Measurements from ENCODE around the gene STK10. TPM values are rescaled to one million over a fixed set of nuclear protein-coding genes. Genes with fewer than 3 reads are reported as not detected.

Gene STK10
- total RNA-seq, 2 donors from 2014 or later = 403 to 408 TPM

GRCh38 chr5:172114875-172115422 is 73.1 kb downstream of the STK10 start:
- H3K9me3 ChIP-seq (ENCODE audit: control insufficient read depth, low read length, poor library complexity, severe bottlenecking) = no peaks in the 10 kb centered on the region
- no peaks in the 10 kb centered on the region for H3K27me3 Mint-ChIP-seq
- H3K27ac Mint-ChIP-seq = peak overlapping the region; percentile 97
- peaks cover 8% of the 10 kb centered on the region for H3K36me3 Mint-ChIP-seq (ENCODE audit: low read depth)
- peaks cover 57% of the 10 kb centered on the region for H3K4me1 Mint-ChIP-seq
- peak overlapping the region; percentile 81 for H3K4me3 Mint-ChIP-seq
- DNase-seq = peak; percentile 42 to 50 (median 48)
- ATAC-seq = peak; percentile 56

GRCh38 chr5:172113036-172113435 is 75.0 kb downstream of the STK10 start:
- H3K36me3 Mint-ChIP-seq (ENCODE audit: low read depth) = peaks cover 4% of the 10 kb centered on the region
- peaks cover 52% of the 10 kb centered on the region for H3K4me1 Mint-ChIP-seq
- H3K27me3 Mint-ChIP-seq = no peaks in the 10 kb centered on the region
- ATAC-seq = peak; percentile 67
- peak overlapping the region; percentile 89 for H3K4me3 Mint-ChIP-seq
- H3K27ac Mint-ChIP-seq = peak overlapping the region; percentile 97
- no peaks in the 10 kb centered on the region for H3K9me3 ChIP-seq (ENCODE audit: control insufficient read depth, low read length, poor library complexity, severe bottlenecking)
- peak; percentile 26 to 57 (median 51) for DNase-seq

GRCh38 chr5:172111852-172112225 is 76.2 kb downstream of the STK10 start:
- no peak for ATAC-seq
- no peaks in the 10 kb centered on the region for H3K27me3 Mint-ChIP-seq
- peaks cover 52% of the 10 kb centered on the region for H3K4me1 Mint-ChIP-seq
- DNase-seq = no peak
- H3K4me3 Mint-ChIP-seq = peak overlapping the region; percentile 83
- peak overlapping the region; percentile 97 for H3K27ac Mint-ChIP-seq
- peaks cover 4% of the 10 kb centered on the region for H3K36me3 Mint-ChIP-seq (ENCODE audit: low read depth)
- H3K9me3 ChIP-seq (ENCODE audit: control insufficient read depth, low read length, poor library complexity, severe bottlenecking) = no peaks in the 10 kb centered on the region

- H3K4me3 Mint-ChIP-seq = peak overlapping the region; percentile 83
- H3K4me1 Mint-ChIP-seq = peaks cover 50% of the 10 kb centered on the region
- ATAC-seq (peak; percentile 80), DNase-seq (peak; percentile 44 to 66 (median 62))
- H3K9me3 ChIP-seq (ENCODE audit: control insufficient read depth, low read length, poor library complexity, severe bottlenecking) = no peaks in the 10 kb centered on the region
- no peaks in the 10 kb centered on the region for H3K27me3 Mint-ChIP-seq
- peak overlapping the region; percentile 97 for H3K27ac Mint-ChIP-seq
- H3K36me3 Mint-ChIP-seq (ENCODE audit: low read depth) = peaks cover 4% of the 10 kb centered on the region
Observed at GRCh38 chr5:172110921-172111851, 76.8 kb downstream of the STK10 start.

- peaks cover 4% of the 10 kb centered on the region for H3K36me3 Mint-ChIP-seq (ENCODE audit: low read depth)
- H3K4me1 Mint-ChIP-seq = peaks cover 44% of the 10 kb centered on the region
Observed at GRCh38 chr5:172110260-172110815, 77.7 kb downstream of the STK10 start.

GRCh38 chr5:172109749-172110148 is 78.3 kb downstream of the STK10 start:
- Mint-ChIP-seq H3K27me3 (no peaks in the 10 kb centered on the region), H3K4me3 (peak overlapping the region; percentile 80), H3K4me1 (peaks cover 39% of the 10 kb centered on the region), H3K36me3 (ENCODE audit: low read depth) (peaks cover 1% of the 10 kb centered on the region), H3K27ac (peak overlapping the region; percentile 97)
- H3K9me3 ChIP-seq (ENCODE audit: control insufficient read depth, low read length, poor library complexity, severe bottlenecking) = no peaks in the 10 kb centered on the region
- ATAC-seq (no peak), DNase-seq (no peak)

More at GRCh38 chr5:172110260-172110815, 77.7 kb downstream of the STK10 start:
- ATAC-seq = no peak
- peak overlapping the region; percentile 97 for H3K27ac Mint-ChIP-seq
- DNase-seq = no peak
- no peaks in the 10 kb centered on the region for H3K9me3 ChIP-seq (ENCODE audit: control insufficient read depth, low read length, poor library complexity, severe bottlenecking)
- H3K4me3 Mint-ChIP-seq = peak overlapping the region; percentile 31
- H3K27me3 Mint-ChIP-seq = no peaks in the 10 kb centered on the region

- peaks cover 25% of the 10 kb centered on the region for H3K4me1 Mint-ChIP-seq
- no peaks in the 10 kb centered on the region for H3K9me3 ChIP-seq (ENCODE audit: control insufficient read depth, low read length, poor library complexity, severe bottlenecking)
- H3K27me3 Mint-ChIP-seq = no peaks in the 10 kb centered on the region
- no peak for ATAC-seq
- H3K4me3 Mint-ChIP-seq = no peak overlapping the region
- DNase-seq = no peak
- peak overlapping the region; percentile 67 for H3K27ac Mint-ChIP-seq
- no peaks in the 10 kb centered on the region for H3K36me3 Mint-ChIP-seq (ENCODE audit: low read depth)
Observed at GRCh38 chr5:172107571-172107970, 80.5 kb downstream of the STK10 start.

GRCh38 chr5:172106511-172107356 is 81.3 kb downstream of the STK10 start:
- H3K27ac Mint-ChIP-seq = peak overlapping the region; percentile 67
- peaks cover 28% of the 10 kb centered on the region for H3K4me1 Mint-ChIP-seq
- DNase-seq (peak; percentile 61 to 70 (median 66)), ATAC-seq (no peak)
- H3K36me3 Mint-ChIP-seq (ENCODE audit: low read depth) = peaks cover 6% of the 10 kb centered on the region
- peak overlapping the region; percentile 56 for H3K4me3 Mint-ChIP-seq
- H3K27me3 Mint-ChIP-seq = no peaks in the 10 kb centered on the region
- H3K9me3 ChIP-seq (ENCODE audit: control insufficient read depth, low read length, poor library complexity, severe bottlenecking) = no peaks in the 10 kb centered on the region

- H3K27ac Mint-ChIP-seq = peak overlapping the region; percentile 81
- no peaks in the 10 kb centered on the region for H3K27me3 Mint-ChIP-seq
- DNase-seq (no peak), ATAC-seq (no peak)
- no peaks in the 10 kb centered on the region for H3K9me3 ChIP-seq (ENCODE audit: control insufficient read depth, low read length, poor library complexity, severe bottlenecking)
- peaks cover 10% of the 10 kb centered on the region for H3K36me3 Mint-ChIP-seq (ENCODE audit: low read depth)
- no peak overlapping the region for H3K4me3 Mint-ChIP-seq
- H3K4me1 Mint-ChIP-seq = peaks cover 23% of the 10 kb centered on the region
Observed at GRCh38 chr5:172105811-172106210, 82.2 kb downstream of the STK10 start.

- Mint-ChIP-seq H3K4me1 (peaks cover 20% of the 10 kb centered on the region), H3K36me3 (ENCODE audit: low read depth) (peaks cover 10% of the 10 kb centered on the region), H3K27me3 (no peaks in the 10 kb centered on the region), H3K27ac (peak overlapping the region; percentile 81), H3K4me3 (no peak overlapping the region)
- no peak for ATAC-seq
- DNase-seq = no peak
- no peaks in the 10 kb centered on the region for H3K9me3 ChIP-seq (ENCODE audit: control insufficient read depth, low read length, poor library complexity, severe bottlenecking)
Observed at GRCh38 chr5:172104801-172105701, 83.0 kb downstream of the STK10 start.

GRCh38 chr5:172104021-172104420 is 84.0 kb downstream of the STK10 start:
- Mint-ChIP-seq H3K27me3 (no peaks in the 10 kb centered on the region), H3K4me3 (no peak overlapping the region), H3K27ac (no peak overlapping the region), H3K36me3 (ENCODE audit: low read depth) (peaks cover 10% of the 10 kb centered on the region), H3K4me1 (peaks cover 13% of the 10 kb centered on the region)
- ATAC-seq (no peak), DNase-seq (no peak)
- no peaks in the 10 kb centered on the region for H3K9me3 ChIP-seq (ENCODE audit: control insufficient read depth, low read length, poor library complexity, severe bottlenecking)

Measured in T-helper 17 cell (primary cell).